Upper lobe of left lung (tissue), 6 donors: ENCODE measurements around the gene NXNL2. TPM values are rescaled to one million over a fixed set of nuclear protein-coding genes. Genes with fewer than 3 reads are reported as not detected.
A peak's percentile ranks its signal among the peaks of the same experiment; 100 is the strongest.

Source experiments
- ATAC-seq, 2 donors: fragments of 200-7000 bp; cut with Tn5 transposase; one replicate each; pipeline ENCODE4 v1.9.1; 2022; ENCODE audit warnings: mild to moderate bottlenecking in 2 of 2, moderate library complexity in 2 of 2; ENCODE audit not compliant: low FRiP score in 2 of 2
- DNase-seq, 2 donors: peaks; one replicate each; pipeline ENCODE4 v3.0.0-alpha.2; 2019 to 2020
- H3K27ac ChIP-seq, 4 donors: fragments of 200-600 bp; sonication (generic); one replicate each; pipeline ENCODE4 v1.5.1; 2016 to 2019
- H3K27me3 ChIP-seq, 4 donors: fragments of 200-600 bp; sonication (generic); one replicate each; pipeline ENCODE4 v1.5.1; 2017 to 2019
- H3K36me3 ChIP-seq, 4 donors: fragments of 200-600 bp; sonication (generic); one replicate each; pipeline ENCODE4 v1.5.1; 2016 to 2019
- H3K4me1 ChIP-seq, 4 donors: fragments of 200-600 bp; sonication (generic); one replicate each; pipeline ENCODE4 v1.5.1; 2018 to 2019
- H3K4me3 ChIP-seq, 4 donors: fragments of 200-600 bp; sonication (generic); one replicate each; pipeline ENCODE4 v1.5.1; 2017 to 2019; ENCODE audit warnings: mild to moderate bottlenecking in 2 of 4, moderate library complexity in 1 of 4
- H3K9me3 ChIP-seq, 4 donors: fragments of 200-600 bp; sonication (generic); one replicate each; pipeline ENCODE4 v1.5.1; 2018 to 2019
- CTCF ChIP-seq, 6 experiments: fragments of 450-650 bp in 4 of 6; fragments of 200-600 bp in 2 of 6; sonication (generic) in 2 of 6; IDR thresholded peaks; one replicate each; pipeline ENCODE4 v1.5.1; 2016 to 2019; ENCODE audit warnings: antibody characterized with exemption in 6 of 6
- EP300 ChIP-seq, 4 donors: sonication (generic); formaldehyde crosslinking; IDR thresholded peaks; one replicate each; pipeline ENCODE4 v1.5.1; 2017; ENCODE audit warnings: antibody characterized with exemption in 4 of 4, control low read depth in 2 of 4
- POLR2A ChIP-seq, 4 donors: fragments of 450-650 bp; IDR thresholded peaks; one replicate each; pipeline ENCODE4 v1.5.1; 2016 to 2017; ENCODE audit warnings: antibody characterized with exemption in 4 of 4, mild to moderate bottlenecking in 2 of 4
- POLR2AphosphoS5 ChIP-seq, 2 donors: sonication (generic); formaldehyde crosslinking; IDR thresholded peaks; one replicate each; pipeline ENCODE4 v1.5.1; 2017; ENCODE audit warnings: antibody characterized with exemption in 2 of 2
- WGBS, 2 donors: methylation state at CpG; one replicate each; pipeline ENCODE4 v1.1.5; 2017 to 2018; 5-methylcytosine and 5-hydroxymethylcytosine counted together
- total RNA-seq, 6 donors: library from RNA; depleted of rRNA in 4 of 6; stranded (reverse); fragments of >200 nt in 4 of 6; gene quantifications; one replicate each; pipeline versions ENCODE4 v1.1.0 to v1.2.1, GENCODE V29; 2016 to 2021
- donor health status: DM: no; HTN: no; CAD: no; lungs with moderate emphysema.
- donor health status: DM: no; HTN: yes; CAD: no; lungs with severe emphysema.

NXNL2 gene
- total RNA-seq, 6 donors from 2014 or later: 0.37 to 4.2 (median 0.97) TPM; not detected in 2

GRCh38 chr9:88577256-88578120 is 42.5 kb downstream of the NXNL2 start:
- no peak overlapping the region for H3K27ac ChIP-seq
- no peaks in the 10 kb centered on the region for H3K9me3 ChIP-seq
- ATAC-seq: no peak
- no peaks in the 10 kb centered on the region for H3K27me3 ChIP-seq
- peaks cover 0 to 8% (median 6%) of the 10 kb centered on the region in 4 donors for H3K4me1 ChIP-seq
- no peak for DNase-seq
- 89% methylated on average over 14 to 19 of the region's 19 CpGs for WGBS, 2 donors
- H3K36me3 ChIP-seq: no peaks in the 10 kb centered on the region
- H3K4me3 ChIP-seq: no peak overlapping the region
- no peak for TF ChIP-seq CTCF (IDR thresholded peaks at IDR 0.05)
- TF ChIP-seq POLR2A (IDR thresholded peaks at IDR 0.05): no peak
- TF ChIP-seq POLR2AphosphoS5 (IDR thresholded peaks at IDR 0.05): no peak
- no peak for TF ChIP-seq EP300 (IDR thresholded peaks at IDR 0.05)

- Histone ChIP-seq H3K4me1 (peaks cover 0 to 8% (median 6%) of the 10 kb centered on the region in 4 donors), H3K9me3 (no peaks in the 10 kb centered on the region), H3K27ac (no peak overlapping the region), H3K27me3 (no peaks in the 10 kb centered on the region), H3K4me3 (no peak overlapping the region), H3K36me3 (no peaks in the 10 kb centered on the region)
- DNase-seq (peak; percentile 89 to 91), ATAC-seq (peak; percentile 91 to 95)
- peak; percentile 89 to 97 (median 93) for TF ChIP-seq CTCF (IDR thresholded peaks at IDR 0.05)
- TF ChIP-seq EP300 (IDR thresholded peaks at IDR 0.05): no peak
- WGBS, 2 donors: 44 to 50% methylated on average over 19 to 28 of the region's 28 CpGs
Measured at GRCh38 chr9:88578121-88579049, 43.4 kb downstream of the NXNL2 start.

GRCh38 chr9:88579050-88579715 is 44.2 kb downstream of the NXNL2 start:
- Histone ChIP-seq H3K27ac (no peak overlapping the region), H3K36me3 (no peaks in the 10 kb centered on the region), H3K4me1 (peaks cover 0 to 15% (median 6%) of the 10 kb centered on the region in 4 donors), H3K4me3 (no peak overlapping the region), H3K27me3 (no peaks in the 10 kb centered on the region), H3K9me3 (no peaks in the 10 kb centered on the region)
- no peak for TF ChIP-seq POLR2A (IDR thresholded peaks at IDR 0.05)
- no peak for TF ChIP-seq EP300 (IDR thresholded peaks at IDR 0.05)
- no peak for TF ChIP-seq POLR2AphosphoS5 (IDR thresholded peaks at IDR 0.05)
- TF ChIP-seq CTCF (IDR thresholded peaks at IDR 0.05): no peak
- no peak for ATAC-seq
- WGBS, 2 donors: 82 to 85% methylated on average over 8 to 9 of the region's 10 CpGs
- no peak for DNase-seq

- Histone ChIP-seq H3K4me3 (no peak overlapping the region), H3K27me3 (no peaks in the 10 kb centered on the region), H3K36me3 (no peaks in the 10 kb centered on the region), H3K9me3 (no peaks in the 10 kb centered on the region), H3K4me1 (peaks cover 3 to 19% (median 6%) of the 10 kb centered on the region in 4 donors), H3K27ac (no peak overlapping the region)
- TF ChIP-seq EP300 (IDR thresholded peaks at IDR 0.05): no peak
- no peak for TF ChIP-seq CTCF (IDR thresholded peaks at IDR 0.05)
- TF ChIP-seq POLR2AphosphoS5 (IDR thresholded peaks at IDR 0.05): no peak
- no peak for TF ChIP-seq POLR2A (IDR thresholded peaks at IDR 0.05)
- ATAC-seq (no peak), DNase-seq (no peak)
- WGBS, 2 donors: 89 to 90% methylated on average over 5 of the region's 5 CpGs
Measured at GRCh38 chr9:88580961-88581360, 46.0 kb downstream of the NXNL2 start.
